Astrocyte of the hippocampus (primary cell): ENCODE measurements around the gene RAB1B.
"Not testable (repeated sequence)": the region's sequence is repeated elsewhere in the genome, so short reads cannot be mapped to it uniquely, and the experiment has no call there.

Source experiments
- DNase-seq: peaks from one replicate; pipeline ENCODE4 v3.0.0; 2011; ENCODE audit warnings: low read depth, low spot score

RAB1B gene

GRCh38 chr11:66239998-66240780 is 28.2 kb upstream of the RAB1B start:
- DNase-seq = no peak

GRCh38 chr11:66240781-66241136 is 27.7 kb upstream of the RAB1B start:
- DNase-seq = no peak

DNA sequence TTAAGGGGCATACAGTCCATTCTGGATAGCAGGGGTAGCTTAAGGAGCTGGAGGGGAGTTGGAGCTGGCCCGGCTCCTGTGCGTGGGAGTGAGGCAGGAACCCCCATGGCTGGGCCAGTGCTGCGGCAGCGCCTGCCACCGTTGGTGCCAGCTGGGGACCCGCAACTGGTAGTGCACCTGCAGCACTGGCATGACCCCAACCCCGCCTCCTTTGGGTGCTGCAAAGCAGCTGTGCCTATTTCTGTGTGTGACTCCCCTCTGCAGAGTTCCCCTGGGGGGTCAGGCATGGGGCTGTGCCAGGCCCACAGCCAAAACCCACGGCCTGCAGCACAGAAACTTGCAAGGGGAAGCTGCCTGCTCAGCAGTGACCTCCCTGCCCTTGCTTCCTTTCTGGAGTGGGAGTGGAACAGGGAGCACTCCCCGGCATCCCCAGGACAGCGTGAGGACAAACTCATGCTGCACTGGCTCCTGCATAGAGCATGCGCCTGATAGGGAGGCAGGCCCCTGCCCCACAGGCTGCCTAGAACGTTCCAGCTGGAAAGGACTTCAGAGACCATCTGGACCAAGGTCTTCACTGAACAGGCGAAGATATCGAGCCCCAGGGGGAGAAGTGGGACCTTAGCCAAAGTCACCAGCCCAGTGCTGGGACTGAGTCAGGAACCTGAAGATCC is 26.2 kb upstream of the RAB1B start:
- DNase-seq = no peak

GRCh38 chr11:66243782-66244535 is 24.5 kb upstream of the RAB1B start:
- DNase-seq = no peak

- peak; percentile 38 for DNase-seq
These were observed 21.1 kb upstream of the RAB1B start for GRCh38 chr11:66247295-66247694.

DNA sequence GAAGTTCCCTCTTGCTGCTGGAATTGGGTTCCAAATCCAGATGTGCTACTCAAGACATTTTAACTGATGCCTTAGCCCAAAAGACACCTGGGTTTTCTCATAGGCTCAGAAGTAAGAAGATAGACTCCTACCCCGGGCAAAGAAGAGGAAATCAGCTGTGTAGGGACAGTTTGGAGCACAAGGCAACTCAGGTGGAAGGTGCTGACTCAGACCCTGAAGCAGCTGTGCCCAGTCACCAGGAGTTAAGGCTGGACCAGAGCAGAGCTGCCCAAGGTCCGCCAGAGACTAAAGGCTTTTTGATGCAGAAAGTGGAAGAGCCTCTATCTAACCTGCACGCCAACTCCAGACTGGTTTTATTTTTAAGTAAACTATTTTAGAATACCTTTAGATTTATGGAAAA is 20.6 kb upstream of the RAB1B start:
- no peak for DNase-seq

DNA sequence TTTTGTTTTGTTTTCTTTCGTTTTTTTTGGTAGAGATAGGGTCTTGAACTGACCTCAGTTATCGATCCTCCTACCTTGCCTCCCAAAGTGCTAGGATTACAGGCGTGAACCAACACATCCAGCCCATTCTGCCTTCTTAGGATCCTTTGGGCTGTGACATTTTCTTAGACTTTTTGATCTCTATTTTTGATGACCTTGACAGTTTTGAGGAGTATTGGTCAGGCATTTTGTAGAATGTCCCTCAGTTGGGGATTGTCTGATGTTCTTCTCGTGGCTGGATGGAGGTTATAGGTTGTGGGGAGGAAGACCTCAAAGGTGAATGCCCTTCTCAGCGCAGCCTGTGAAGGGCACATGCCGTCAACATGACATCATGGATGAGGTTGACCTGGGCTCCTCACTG is 19.5 kb upstream of the RAB1B start:
- DNase-seq = no peak

GRCh38 chr11:66251809-66252208 is 16.6 kb upstream of the RAB1B start:
- no peak for DNase-seq

DNA sequence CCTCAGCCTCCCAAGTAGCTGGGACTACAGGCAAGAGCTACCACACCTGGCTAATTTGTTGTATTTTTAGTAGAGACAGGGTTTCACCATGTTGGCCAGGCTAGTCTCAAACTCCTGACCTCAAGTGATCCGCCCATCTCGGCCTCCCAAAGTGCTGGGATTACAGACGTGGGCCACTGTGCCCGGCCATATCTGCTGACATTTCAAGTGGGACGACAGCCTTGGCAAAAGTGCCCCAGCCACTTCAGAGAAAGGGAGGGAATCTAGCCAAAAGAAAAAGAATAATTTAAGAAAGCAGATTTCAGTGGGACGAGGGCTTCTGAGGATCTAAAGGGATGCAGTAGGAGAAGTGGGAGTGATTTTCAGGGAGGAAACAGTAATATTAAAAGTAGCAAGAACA is 15.4 kb upstream of the RAB1B start:
- not testable (repeated sequence) for DNase-seq

- DNase-seq = no peak
These were observed 10.0 kb upstream of the RAB1B start for GRCh38 chr11:66258473-66258893.

DNA sequence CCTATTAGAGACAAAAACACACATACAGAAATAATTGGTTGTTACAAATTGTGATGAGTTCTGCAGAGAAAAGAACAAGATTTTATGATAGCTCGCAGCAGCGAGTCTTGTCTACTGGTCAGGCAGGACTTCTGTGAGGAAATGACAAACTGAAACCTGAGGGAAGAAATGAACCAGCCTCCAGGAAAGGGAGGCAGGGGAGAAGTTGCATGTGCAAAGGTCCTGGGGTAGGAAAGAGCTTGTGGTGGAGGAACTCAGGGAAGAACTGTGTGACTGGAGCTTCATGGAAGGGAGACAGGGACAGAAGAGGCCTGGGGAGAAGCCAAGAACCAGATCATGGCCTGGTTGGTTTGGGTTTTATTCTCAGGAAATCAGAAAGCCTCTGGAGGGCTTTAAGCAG is 9.2 kb upstream of the RAB1B start:
- DNase-seq = no peak

DNA sequence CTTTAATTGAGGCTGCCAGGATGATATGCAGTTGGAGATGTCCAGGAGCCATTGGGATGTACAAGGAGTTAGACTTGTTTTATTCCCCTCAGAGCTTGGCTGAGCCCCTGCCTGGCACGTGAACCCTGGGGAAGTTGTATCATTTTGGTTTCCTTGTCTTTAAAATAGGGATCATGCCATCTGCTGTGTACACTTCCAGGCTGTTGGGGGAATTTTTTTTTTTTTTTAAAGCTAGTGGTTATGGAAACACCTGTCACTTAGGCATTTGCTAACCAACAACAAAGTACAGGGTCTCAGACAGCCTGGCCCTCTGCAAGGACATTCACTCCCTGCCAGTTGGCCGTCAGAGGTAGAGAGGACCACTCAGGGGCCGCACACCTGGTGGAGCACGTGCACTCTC is 8.5 kb upstream of the RAB1B start:
- DNase-seq = no peak

DNA sequence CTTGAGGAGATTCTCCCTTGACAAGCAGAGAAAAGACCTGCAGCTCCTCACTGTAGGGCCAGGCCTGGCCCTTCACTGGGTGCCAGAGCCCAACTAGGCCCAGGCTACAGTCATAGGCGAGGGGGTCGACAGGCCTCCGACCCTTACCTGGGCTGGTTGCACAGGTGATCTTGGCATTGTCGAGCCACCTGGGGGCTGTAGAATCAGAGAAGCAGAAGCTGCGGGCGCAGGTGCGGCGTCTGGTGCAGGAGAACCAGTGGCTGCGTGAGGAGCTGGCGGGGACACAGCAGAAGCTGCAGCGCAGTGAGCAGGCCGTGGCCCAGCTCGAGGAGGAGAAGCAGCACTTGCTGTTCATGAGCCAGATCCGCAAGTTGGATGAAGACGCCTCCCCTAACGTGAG is 6.9 kb upstream of the RAB1B start:
- DNase-seq = no peak

DNA sequence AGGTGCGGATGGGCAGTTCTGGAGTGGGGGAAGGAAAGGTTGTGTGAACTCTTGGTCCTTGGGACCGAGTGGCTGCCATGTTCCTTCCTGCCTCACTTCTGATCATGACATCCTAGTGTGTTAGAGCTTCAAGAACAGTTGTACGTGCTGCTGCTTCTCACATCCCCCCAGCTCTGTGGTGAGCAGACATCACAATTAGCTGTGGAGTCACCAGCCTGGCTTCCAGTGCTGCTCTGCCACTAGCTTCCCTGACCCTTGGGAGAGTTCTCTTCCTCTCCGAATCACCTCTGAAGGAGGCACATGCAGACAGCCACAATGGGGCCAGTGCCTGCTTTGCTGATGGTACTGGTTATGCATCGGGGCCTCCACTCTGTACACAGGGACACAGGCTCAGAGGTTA is 6.2 kb upstream of the RAB1B start:
- no peak for DNase-seq

DNA sequence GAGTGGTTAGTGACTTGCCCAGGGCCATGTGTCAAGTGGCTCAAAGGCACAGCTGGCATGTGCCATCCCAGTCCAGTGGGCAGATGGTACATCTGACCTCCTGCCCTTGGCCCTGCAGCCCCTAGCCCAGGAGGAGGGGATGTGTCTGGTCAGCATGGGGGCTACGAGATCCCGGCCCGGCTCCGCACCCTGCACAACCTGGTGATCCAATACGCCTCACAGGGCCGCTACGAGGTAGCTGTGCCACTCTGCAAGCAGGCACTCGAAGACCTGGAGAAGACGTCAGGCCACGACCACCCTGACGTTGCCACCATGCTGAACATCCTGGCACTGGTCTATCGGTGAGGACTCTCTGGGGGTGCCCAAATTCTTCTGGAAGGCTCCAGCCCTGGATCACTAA is 5.7 kb upstream of the RAB1B start:
- DNase-seq = no peak

- no peak for DNase-seq
These were observed 5.2 kb upstream of the RAB1B start for GRCh38 chr11:66263231-66263630.

- DNase-seq = no peak
These were observed 4.7 kb upstream of the RAB1B start for GRCh38 chr11:66263785-66264184.

DNA sequence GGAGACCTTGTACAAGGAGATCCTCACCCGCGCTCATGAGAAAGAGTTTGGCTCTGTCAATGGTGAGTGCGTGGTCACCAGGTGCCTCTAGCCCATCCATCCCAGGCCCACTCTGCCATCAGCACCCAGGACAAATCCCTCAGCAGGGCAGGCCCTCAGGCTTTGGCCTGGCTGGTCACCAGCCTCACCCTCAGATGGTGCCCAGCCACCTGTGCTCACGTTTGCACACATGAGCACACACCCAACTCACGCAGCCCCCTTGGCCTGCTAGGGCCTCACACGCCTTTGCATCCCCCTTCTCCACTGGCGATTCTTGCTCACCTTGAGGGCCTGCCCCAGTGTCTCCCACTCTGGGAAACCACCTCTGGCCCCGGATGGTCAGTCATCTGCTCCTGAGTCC is 4.1 kb upstream of the RAB1B start:
- no peak for DNase-seq

DNA sequence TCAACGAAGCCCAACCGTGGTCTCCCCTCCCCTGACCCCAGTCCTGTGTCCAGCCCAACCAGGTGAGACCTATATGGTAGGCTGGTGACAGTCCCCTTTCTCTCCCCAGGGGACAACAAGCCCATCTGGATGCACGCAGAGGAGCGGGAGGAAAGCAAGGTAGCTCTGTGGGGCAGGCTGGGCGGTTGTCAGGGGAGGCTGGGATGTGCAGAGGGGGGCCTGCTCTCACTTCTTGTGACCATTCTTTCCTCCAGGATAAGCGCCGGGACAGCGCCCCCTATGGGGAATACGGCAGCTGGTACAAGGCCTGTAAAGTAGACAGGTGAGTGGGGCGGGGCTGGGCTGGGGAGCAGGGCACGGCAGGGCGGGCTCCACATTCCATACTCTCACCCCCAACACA is 3.5 kb upstream of the RAB1B start:
- DNase-seq = no peak

- no peak for DNase-seq
These were observed 2.7 kb upstream of the RAB1B start for GRCh38 chr11:66265531-66266377.

- DNase-seq = no peak
These were observed 1.9 kb upstream of the RAB1B start for GRCh38 chr11:66266378-66267038.
